ENCODE measurements around the gene SHROOM3. TPM values are rescaled to one million over a fixed set of nuclear protein-coding genes. Genes with fewer than 3 reads are reported as not detected.
A peak's percentile ranks its signal among the peaks of the same experiment; 100 is the strongest.

Gene SHROOM3
- total and polyA plus RNA-seq, 2 donors (not counting 1 experiment from before 2014, with no cell fraction given) = 0.91 to 1.5 TPM

- peak overlapping the region; percentile 44 for H2AFZ ChIP-seq (ENCODE audit: insufficient read depth, low read depth, low read length, poor library complexity, severe bottlenecking)
Measured at GRCh38 chr4:76689145-76689817, 254.3 kb downstream of the SHROOM3 start.

More at GRCh38 chr4:76689145-76689817, 254.3 kb downstream of the SHROOM3 start:
- TF ChIP-seq CTCF (IDR thresholded peaks at IDR 0.05) = no peak
- TF ChIP-seq EZH2 (IDR thresholded peaks at IDR 0.05; ENCODE audit: borderline replicate concordance, insufficient read depth, low read depth, low read length, poor library complexity, severe bottlenecking) = no peak
- H3K4me3 Mint-ChIP-seq = peak overlapping the region; percentile 85
- DNase-seq = peak; percentile 18
- no peaks in the 10 kb centered on the region for H3K9me3 Mint-ChIP-seq (ENCODE audit: insufficient read depth)
- Histone ChIP-seq H3K4me2 (replicated peaks; ENCODE audit: low read depth, low read length, poor library complexity, severe bottlenecking) (peak overlapping the region; percentile 73), H3K9me3 (ENCODE audit: control extremely low read depth in 1 of 3, control insufficient read depth in 2 of 3, insufficient read depth in 1 of 3, low read length in 2 of 3) (peaks cover 0 to 1% (median 0%) of the 10 kb centered on the region in 3 donors), H3K9ac (ENCODE audit: low read length) (peak overlapping the region; percentile 48), H3K27me3 (replicated peaks in 1 of 4; ENCODE audit: control extremely low read depth in 1 of 4, control insufficient read depth in 3 of 4, insufficient read depth in 4 of 4, low read length in 3 of 4) (peaks cover 0 to 40% (median 28%) of the 10 kb centered on the region in 4 experiments), H3K4me1 (ENCODE audit: control insufficient read depth in 2 of 2, insufficient read depth in 2 of 2, low read length in 2 of 2) (peaks cover 15 to 16% of the 10 kb centered on the region in 2 donors), H3K79me2 (ENCODE audit: control insufficient read depth, insufficient read depth, low read length) (no peaks in the 10 kb centered on the region), H3K36me3 (replicated peaks in 1 of 2; ENCODE audit: control extremely low read depth in 1 of 2, control insufficient read depth in 1 of 2, extremely low read depth in 1 of 2, insufficient read depth in 2 of 2, low read length in 1 of 2) (no peaks in the 10 kb centered on the region), H3K4me3 (ENCODE audit: control extremely low read depth in 1 of 5, extremely low read depth in 1 of 5, insufficient read depth in 1 of 5, low read depth in 2 of 5, low read length in 4 of 5) (peak overlapping the region in 4 of 5 experiments; percentile 14 to 50 (median 32)), H3K27ac (ENCODE audit: low read length in 2 of 2) (no peak overlapping the region), H4K20me1 (ENCODE audit: control insufficient read depth, insufficient read depth, low read length, poor library complexity, severe bottlenecking) (no peaks in the 10 kb centered on the region)
- peak; percentile 57 for ATAC-seq (ENCODE audit: low read depth)
- no peak overlapping the region for H3K27ac Mint-ChIP-seq
- WGBS (ENCODE audit: insufficient coverage) = 1% methylated on average over 80 of the region's 87 CpGs
- H3K4me1 Mint-ChIP-seq = peaks cover 18% of the 10 kb centered on the region
- intact Hi-C loops (cut with micrococcal nuclease) = no loop called here
- CTCF ChIA-PET = no interaction called here
- H3K27me3 Mint-ChIP-seq = peaks cover 63% of the 10 kb centered on the region
- POLR2A ChIA-PET = no interaction called here
